Measurements from ENCODE around the gene CTNNA1. TPM values are rescaled to one million over a fixed set of nuclear protein-coding genes. Genes with fewer than 3 reads are reported as not detected.

The CTNNA1 gene
- total and polyA plus RNA-seq, 9 of the 15 experiments (the other 6 are each of a cell fraction or from before 2014, with no cell fraction given) = 29.6 to 117 (median 89.1) TPM

- TF ChIP-seq PPARD (CRISPR knock-in tag; IDR thresholded peaks at IDR 0.05) (no peak), RNF219 (CRISPR knock-in tag; IDR thresholded peaks at IDR 0.05) (no peak), BCOR (IDR thresholded peaks at IDR 0.05) (no peak), HLTF (IDR thresholded peaks at IDR 0.05) (no peak), XRCC4 (IDR thresholded peaks at IDR 0.05; ENCODE audit: extremely low read depth, insufficient read depth, insufficient read length) (no peak), NRF1 (conservative IDR thresholded peaks at IDR 0.05 in 1 of 2, IDR thresholded peaks at IDR 0.05 in 1 of 2) (no peak), JUN (IDR thresholded peaks at IDR 0.05; ENCODE audit: borderline replicate concordance, low read depth, low read length) (peak; percentile 81), JUN (CRISPR knock-in tag; IDR thresholded peaks at IDR 0.05; ENCODE audit: borderline replicate concordance) (no peak), ATF2 (CRISPR knock-in tag; IDR thresholded peaks at IDR 0.05) (no peak), E2F5 (CRISPR knock-in tag; IDR thresholded peaks at IDR 0.05) (no peak), EP300 (IDR thresholded peaks at IDR 0.05; ENCODE audit: low read length) (peak; percentile 26; the same call in 1 of the 2 replicates), ARID1B (IDR thresholded peaks at IDR 0.05) (peak; percentile 68), GTF3C2 (IDR thresholded peaks at IDR 0.05; ENCODE audit: borderline replicate concordance, extremely low read depth, insufficient read length) (no peak), MCM2 (IDR thresholded peaks at IDR 0.05; ENCODE audit: low read depth) (no peak), SMARCA4 (IDR thresholded peaks at IDR 0.05) (peak; percentile 68; the same call in 1 of the 2 replicates), ZNF589 (CRISPR knock-in tag; IDR thresholded peaks at IDR 0.05; ENCODE audit: low read depth) (no peak), KDM1A (IDR thresholded peaks at IDR 0.05) (peak in 1 of 2 experiments; percentile 70; a peak in 2 of 4 replicates), ID3 (CRISPR knock-in tag; IDR thresholded peaks at IDR 0.05) (no peak), ID3 (tag; IDR thresholded peaks at IDR 0.05) (no peak), POLR2AphosphoS2 (IDR thresholded peaks at IDR 0.05; ENCODE audit: low read length) (no peak), CSDE1 (IDR thresholded peaks at IDR 0.05) (no peak), MAFF (IDR thresholded peaks at IDR 0.05; ENCODE audit: low read length) (no peak), CBFA2T3 (IDR thresholded peaks at IDR 0.05) (peak; percentile 35), BHLHE40 (IDR thresholded peaks at IDR 0.05; ENCODE audit: low read length) (no peak)
Observed at GRCh38 chr5:138900281-138900965, 147.2 kb downstream of the CTNNA1 start (continued).

Data from K562 (cell line).